GM18520 (cell line): Measurements from ENCODE around the gene ARHGAP33.
"Not testable (repeated sequence)": the region's sequence is repeated elsewhere in the genome, so short reads cannot be mapped to it uniquely, and the experiment has no call there.

Source experiments
- ATAC-seq: cut with Tn5 transposase; IDR thresholded peaks from one replicate; pipeline ENCODE4 v1.9.1; 2021; ENCODE audit not compliant: unreplicated experiment

Gene ARHGAP33

DNA sequence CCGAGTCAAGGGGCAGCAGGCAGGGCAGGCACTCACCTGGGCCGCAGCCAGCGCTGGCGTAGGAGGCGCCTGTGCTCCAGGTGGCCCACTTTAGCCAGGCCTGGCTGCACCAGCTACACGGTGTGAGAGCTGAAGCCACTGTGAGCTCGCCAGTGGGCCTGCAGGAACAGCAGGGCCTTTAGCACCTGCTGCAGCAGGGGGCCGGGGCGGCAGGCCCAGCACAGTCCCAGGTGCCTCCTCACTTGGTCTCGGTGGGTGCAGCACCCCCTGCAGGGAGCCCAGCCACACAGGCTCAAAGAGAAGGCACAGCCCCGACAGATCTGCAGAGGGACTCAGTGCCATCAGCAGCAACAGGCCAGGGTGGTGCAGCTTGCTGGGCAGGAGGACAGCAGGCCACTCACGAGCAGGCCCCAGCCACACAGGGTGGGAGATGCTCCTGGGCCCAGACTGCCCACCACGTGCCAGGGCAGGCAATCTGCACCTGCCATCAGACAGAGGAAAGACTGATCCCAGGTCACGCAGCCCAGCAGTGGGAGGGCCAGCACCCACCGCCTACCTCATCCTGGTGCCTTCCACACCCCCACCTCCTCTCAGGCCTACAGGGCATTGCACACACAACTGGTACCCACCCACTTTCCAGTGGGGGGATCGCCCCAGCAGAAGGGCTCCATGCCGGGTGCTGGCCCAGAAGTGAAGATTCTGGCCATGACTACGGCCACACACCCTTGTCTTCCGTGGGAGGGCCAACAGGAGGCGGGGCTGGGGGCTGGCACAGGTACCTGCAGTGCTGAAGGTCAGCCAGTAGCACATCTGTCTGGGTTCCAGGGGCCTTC, 15.8 kb downstream of the ARHGAP33 start:
- ATAC-seq: no peak

DNA sequence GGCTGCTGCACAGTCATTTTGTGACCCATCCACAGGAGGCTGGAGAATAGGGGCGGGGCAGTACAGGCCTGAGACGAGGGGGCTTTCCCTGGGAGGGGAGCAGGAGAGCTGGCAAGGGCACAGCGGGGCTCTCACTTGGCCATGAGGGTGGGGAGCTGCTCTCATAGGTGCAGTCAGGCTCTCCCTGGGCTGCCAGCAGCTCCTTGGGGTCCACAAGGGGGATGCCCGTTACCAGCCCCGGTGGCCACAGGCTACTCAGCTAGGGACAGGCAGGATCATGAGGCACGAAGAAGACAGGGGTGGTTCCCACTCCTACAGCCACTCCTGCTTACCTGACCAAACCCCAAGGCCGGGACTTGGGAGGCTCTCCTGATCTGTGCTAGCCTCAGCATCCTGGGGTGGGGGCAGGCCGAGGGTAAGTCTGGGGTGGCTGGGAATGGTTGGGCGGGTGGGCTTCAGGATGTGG, 16.5 kb downstream of the ARHGAP33 start:
- no peak for ATAC-seq

GRCh38 chr19:35792312-35792711, 16.9 kb downstream of the ARHGAP33 start:
- ATAC-seq: no peak

GRCh38 chr19:35792888-35793287, 17.5 kb downstream of the ARHGAP33 start:
- ATAC-seq: no peak

DNA sequence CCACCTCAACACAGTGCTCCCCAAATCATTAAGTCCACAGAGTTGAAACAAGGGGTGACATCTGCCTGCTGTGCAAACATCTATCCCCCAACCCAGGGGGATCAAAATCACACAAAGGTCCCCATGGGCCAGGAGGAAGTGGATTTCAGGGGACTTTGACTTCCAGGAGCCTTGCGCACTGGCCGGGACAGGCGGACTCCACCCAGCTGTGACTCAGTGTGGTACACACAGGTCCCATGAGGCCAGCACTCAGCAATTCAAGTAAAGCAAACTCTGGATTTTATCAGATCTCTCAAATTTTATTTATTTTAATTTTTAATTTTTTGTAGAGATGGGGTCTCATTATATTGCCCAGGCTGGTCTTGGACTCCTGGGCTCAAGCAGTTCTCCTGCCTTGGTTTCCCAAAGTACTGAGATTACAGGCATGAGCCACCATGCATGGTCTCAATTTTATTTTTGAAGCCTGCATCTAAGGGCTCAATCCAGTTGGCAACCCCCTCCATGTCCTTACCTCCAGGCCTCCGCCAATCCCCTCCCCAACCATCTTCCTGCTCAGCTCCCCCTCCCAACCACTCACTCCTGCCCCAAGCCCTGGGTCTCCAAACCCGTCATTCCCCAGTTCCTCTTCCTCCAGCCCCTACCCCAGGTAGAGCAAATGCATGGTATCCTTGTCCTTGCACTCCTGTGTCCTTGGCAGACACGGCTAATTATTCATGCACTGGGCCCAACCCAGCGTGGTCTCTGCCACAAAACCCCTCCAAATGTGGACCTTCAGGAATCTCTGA, 18.2 kb downstream of the ARHGAP33 start:
- ATAC-seq: no peak

DNA sequence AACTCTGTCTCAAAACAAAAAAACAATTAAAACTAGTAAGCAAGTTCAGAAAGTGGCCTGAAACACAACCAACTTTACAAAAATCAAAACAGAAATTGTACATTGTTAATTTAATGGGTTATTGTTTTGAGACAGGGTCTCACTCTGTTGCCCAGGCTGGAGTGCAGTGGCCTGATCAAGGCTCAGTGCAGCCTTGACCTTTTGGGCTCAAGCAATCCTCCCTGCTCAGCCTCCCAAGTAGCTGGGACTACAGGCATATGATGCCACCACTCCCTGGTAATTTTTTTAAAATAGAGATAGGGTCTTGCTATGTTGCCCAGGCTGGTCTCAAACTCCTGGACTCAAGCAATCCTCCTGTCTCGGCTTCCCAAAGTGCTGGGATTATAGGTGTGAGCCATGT, 20.2 kb downstream of the ARHGAP33 start:
- ATAC-seq: not testable (repeated sequence)

- ATAC-seq: no peak
These were observed 21.5 kb downstream of the ARHGAP33 start for GRCh38 chr19:35796645-35797542.

GRCh38 chr19:35797663-35798062, 22.3 kb downstream of the ARHGAP33 start:
- no peak for ATAC-seq

- ATAC-seq: no peak
These were observed 26.5 kb downstream of the ARHGAP33 start for GRCh38 chr19:35801828-35802227.

DNA sequence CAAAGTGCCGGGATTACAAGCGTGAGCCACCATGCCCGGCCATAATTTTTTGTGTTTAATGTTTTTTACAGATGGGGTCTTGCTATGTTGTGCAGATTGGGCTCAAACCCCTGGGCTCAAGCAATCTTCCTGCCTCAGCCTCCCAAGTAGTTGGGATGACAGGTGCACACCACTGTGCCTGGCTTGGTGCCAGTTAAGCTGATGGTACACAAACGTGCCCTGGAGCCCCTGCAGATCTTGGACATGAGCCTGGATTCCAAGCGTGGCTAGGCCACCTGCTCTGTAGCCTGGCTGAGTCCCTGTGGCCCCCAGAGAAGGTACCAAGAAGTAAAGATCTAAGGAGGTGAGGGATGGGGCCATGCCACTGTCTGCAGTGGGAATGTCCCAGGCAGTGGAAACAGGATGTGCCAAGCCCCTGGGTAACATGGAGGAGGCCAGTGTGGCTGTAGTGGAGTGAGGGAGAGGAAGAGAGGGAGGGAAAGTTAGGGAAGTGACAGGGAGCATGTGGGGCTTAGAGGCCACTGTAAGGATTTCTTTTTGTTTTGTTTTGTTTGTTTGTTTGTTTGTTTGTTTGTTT, 30.2 kb downstream of the ARHGAP33 start:
- no peak for ATAC-seq

- ATAC-seq: no peak
These were observed 31.2 kb downstream of the ARHGAP33 start for GRCh38 chr19:35806597-35806996.

DNA sequence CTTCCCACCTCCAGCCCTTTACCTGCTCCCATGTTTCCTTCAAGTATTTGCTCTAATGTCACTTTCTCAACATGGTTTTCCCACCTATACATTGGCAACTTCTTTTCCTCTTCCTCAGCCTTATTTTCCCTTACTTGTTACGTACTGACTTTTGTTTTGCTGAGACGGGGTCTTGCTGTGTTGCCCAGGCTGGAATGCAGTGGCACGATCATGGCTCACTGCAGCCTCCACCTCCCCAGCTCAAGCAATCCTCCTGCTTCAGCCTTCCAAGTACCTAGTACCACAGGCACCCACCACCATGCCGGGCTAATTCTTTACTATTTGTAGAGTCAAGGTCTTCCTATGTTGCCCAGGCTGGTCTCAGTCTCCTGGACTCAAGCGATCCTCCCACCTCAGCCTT, 32.3 kb downstream of the ARHGAP33 start:
- no peak for ATAC-seq

GRCh38 chr19:35811317-35812219, 36.2 kb downstream of the ARHGAP33 start:
- no peak for ATAC-seq

- no peak for ATAC-seq
These were observed 37.1 kb downstream of the ARHGAP33 start, which contains the start of gene PRODH2 for GRCh38 chr19:35812220-35813042. PRODH2 (minus strand) TSS chr19:35812845; CDS start chr19:35812805, 40 bp downstream.

DNA sequence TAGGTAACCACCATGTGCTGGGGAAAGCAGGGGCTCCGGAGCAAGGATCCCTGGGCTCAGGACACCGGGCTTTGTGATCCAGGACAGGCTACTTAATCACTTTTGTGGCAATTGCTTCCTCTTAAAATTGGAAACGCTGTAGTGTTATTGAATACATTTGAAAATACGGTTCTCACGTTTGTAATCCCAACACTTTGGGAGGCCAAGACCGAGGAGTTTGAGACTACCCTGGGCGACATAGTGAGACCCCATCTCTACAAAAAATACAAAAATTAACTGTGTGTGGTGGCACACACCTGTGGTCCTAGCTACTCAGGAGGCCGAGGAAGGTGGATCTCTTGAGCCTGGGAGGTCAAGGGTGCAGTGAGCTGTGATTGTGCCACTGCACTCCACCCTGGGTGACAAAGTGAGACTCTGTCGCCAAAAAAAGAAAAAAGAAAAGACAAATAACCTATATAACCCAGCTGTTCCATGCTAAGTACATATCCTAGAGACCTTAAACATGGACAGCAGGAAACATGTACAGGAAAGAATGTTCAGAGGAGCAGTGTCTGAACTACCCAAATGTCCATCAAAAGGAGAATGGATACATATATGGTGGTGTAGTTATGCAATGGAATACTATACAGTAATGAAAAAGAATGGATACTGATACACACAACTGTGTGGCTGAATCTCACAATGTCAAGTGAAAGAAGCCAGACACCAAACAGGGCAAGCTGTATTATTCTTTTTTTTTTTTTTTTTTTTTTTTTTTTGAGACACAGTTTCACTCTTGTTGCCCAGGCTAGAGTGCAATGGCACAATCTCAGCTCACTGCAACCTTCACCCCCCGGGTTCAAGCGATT, 37.9 kb downstream of the ARHGAP33 start:
- ATAC-seq: no peak

DNA sequence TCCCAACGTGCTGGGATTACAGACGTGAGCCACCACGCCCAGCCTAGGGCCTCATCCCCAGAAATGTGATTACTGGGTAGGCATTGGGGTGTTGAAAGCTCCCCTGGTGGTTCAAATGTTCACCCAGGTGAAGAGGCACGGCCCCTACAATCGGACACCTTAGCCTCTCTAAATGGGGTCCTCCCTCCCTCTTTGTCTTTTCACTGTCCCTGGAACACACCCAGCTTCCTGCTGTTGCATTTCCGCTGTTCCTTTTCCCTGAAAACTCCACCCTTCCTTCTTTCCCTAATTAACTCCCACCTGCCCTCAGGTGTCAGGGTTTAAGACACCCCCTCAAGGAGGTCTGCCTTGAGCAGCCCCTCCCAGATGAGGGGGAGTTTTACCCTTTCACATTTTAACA, 40.9 kb downstream of the ARHGAP33 start:
- no peak for ATAC-seq

DNA sequence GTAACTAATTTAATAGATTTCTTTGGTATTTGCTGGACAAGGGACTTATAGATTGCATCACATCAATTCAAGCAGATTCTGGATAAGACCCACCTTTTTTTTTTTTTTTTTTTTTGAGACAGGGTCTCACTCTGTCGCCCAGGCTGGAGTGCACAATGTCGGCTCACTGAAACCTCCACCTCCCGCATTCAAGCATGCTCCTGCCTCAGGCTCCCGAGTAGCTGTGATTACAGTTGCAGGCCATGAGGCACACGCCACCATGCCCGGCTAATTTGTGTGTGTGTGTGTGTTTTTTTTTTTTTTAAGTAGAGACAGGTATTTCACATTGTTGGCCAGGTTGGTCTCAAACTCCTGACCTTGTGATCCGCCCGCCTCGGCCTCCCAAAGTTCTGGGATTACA, 41.5 kb downstream of the ARHGAP33 start:
- ATAC-seq: no peak

DNA sequence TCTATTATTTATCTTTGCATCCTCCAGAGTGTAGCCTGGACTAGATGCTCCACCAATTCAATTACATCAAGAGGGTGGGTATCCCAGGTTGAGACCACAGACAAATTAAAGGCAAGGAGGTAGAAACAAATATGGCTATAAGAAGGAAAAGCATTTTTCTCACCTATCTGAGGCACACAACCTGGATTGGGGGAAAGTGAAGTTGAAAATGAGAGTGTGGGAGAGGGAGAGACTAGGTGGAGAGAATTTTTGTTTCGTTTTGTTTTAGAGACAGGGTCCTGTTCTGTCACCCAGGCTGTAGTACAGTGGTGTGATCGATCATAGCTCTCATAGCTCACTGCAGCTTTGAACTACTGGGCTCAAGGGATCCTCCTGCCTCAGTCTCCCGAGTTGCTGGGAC, 43.1 kb downstream of the ARHGAP33 start:
- ATAC-seq: no peak
